Suprapubic skin (tissue), 3 donors: Measurements from ENCODE around the gene SIVA1.

Experiments
- CTCF ChIP-seq, 2 donors: fragments of 200-600 bp in 1 of 2; fragments of 450-650 bp in 1 of 2; sonication (generic) in 1 of 2; IDR thresholded peaks; one replicate each; pipeline ENCODE4 v1.5.1; 2016 to 2019; ENCODE audit warnings: antibody characterized with exemption in 2 of 2, mild to moderate bottlenecking in 1 of 2, moderate library complexity in 1 of 2
- POLR2AphosphoS5 ChIP-seq, 3 donors: sonication (generic); formaldehyde crosslinking; IDR thresholded peaks; one replicate each; pipeline ENCODE4 v1.6.1; 2017; ENCODE audit warnings: antibody characterized with exemption in 3 of 3

GRCh38 chr14:104768437-104769323 is 15.7 kb downstream of the SIVA1 start:
- peak; percentile 76 to 98 for TF ChIP-seq CTCF (IDR thresholded peaks at IDR 0.05)
- no peak for TF ChIP-seq POLR2AphosphoS5 (IDR thresholded peaks at IDR 0.05)
